ENCODE results near the gene LPP.

- TF ChIP-seq RELA (IDR thresholded peaks at IDR 0.05; ENCODE audit: borderline replicate concordance, partially characterized antibody) (no peak), EZH2 (IDR thresholded peaks at IDR 0.05; ENCODE audit: borderline replicate concordance, control insufficient read depth, low read depth, low read length) (no peak), IRF3 (IDR thresholded peaks at IDR 0.05) (no peak), USF1 (IDR thresholded peaks at IDR 0.05; ENCODE audit: borderline replicate concordance, extremely low read length, insufficient read depth, low read depth, low read length) (no peak), GABPA (IDR thresholded peaks at IDR 0.05; ENCODE audit: low read depth) (no peak), POLR2AphosphoS5 (IDR thresholded peaks at IDR 0.05; ENCODE audit: low read length) (no peak), CBFB (IDR thresholded peaks at IDR 0.05; ENCODE audit: low read depth) (no peak)
- TF ChIP-seq, protein P1, sequence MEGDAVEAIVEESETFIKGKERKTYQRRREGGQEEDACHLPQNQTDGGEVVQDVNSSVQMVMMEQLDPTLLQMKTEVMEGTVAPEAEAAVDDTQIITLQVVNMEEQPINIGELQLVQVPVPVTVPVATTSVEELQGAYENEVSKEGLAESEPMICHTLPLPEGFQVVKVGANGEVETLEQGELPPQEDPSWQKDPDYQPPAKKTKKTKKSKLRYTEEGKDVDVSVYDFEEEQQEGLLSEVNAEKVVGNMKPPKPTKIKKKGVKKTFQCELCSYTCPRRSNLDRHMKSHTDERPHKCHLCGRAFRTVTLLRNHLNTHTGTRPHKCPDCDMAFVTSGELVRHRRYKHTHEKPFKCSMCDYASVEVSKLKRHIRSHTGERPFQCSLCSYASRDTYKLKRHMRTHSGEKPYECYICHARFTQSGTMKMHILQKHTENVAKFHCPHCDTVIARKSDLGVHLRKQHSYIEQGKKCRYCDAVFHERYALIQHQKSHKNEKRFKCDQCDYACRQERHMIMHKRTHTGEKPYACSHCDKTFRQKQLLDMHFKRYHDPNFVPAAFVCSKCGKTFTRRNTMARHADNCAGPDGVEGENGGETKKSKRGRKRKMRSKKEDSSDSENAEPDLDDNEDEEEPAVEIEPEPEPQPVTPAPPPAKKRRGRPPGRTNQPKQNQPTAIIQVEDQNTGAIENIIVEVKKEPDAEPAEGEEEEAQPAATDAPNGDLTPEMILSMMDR (IDR thresholded peaks at IDR 0.05 in 2 of 3, conservative IDR thresholded peaks at IDR 0.05 in 1 of 3; ENCODE audit: control insufficient read depth in 2 of 3, extremely low read depth in 1 of 3, insufficient read depth in 1 of 3, low read depth in 3 of 3, low read length in 3 of 3), result no peak
- TF ChIP-seq, protein P2, sequence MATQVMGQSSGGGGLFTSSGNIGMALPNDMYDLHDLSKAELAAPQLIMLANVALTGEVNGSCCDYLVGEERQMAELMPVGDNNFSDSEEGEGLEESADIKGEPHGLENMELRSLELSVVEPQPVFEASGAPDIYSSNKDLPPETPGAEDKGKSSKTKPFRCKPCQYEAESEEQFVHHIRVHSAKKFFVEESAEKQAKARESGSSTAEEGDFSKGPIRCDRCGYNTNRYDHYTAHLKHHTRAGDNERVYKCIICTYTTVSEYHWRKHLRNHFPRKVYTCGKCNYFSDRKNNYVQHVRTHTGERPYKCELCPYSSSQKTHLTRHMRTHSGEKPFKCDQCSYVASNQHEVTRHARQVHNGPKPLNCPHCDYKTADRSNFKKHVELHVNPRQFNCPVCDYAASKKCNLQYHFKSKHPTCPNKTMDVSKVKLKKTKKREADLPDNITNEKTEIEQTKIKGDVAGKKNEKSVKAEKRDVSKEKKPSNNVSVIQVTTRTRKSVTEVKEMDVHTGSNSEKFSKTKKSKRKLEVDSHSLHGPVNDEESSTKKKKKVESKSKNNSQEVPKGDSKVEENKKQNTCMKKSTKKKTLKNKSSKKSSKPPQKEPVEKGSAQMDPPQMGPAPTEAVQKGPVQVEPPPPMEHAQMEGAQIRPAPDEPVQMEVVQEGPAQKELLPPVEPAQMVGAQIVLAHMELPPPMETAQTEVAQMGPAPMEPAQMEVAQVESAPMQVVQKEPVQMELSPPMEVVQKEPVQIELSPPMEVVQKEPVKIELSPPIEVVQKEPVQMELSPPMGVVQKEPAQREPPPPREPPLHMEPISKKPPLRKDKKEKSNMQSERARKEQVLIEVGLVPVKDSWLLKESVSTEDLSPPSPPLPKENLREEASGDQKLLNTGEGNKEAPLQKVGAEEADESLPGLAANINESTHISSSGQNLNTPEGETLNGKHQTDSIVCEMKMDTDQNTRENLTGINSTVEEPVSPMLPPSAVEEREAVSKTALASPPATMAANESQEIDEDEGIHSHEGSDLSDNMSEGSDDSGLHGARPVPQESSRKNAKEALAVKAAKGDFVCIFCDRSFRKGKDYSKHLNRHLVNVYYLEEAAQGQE (IDR thresholded peaks at IDR 0.05; ENCODE audit: low read depth, low read length), result no peak
These were observed 369.3 kb downstream of the LPP start for GRCh38 chr3:188523291-188523690.

Measured in GM12878 (cell line).